H4 (cell line): ENCODE data around the gene LCP2. TPM values are rescaled to one million over a fixed set of nuclear protein-coding genes. Genes with fewer than 3 reads are reported as not detected.

Experiments
- DNase-seq: peaks from one replicate; pipeline ENCODE4 v3.0.0-alpha.2; 2015; ENCODE audit warnings: low spot score
- total RNA-seq: library from RNA; depleted of rRNA; stranded (reverse); fragments of >200 nt; shearing (Covaris generic); gene quantifications from 2 replicates; pipeline ENCODE4 v1.2.3, GENCODE V29; 2014; rRNA removed

LCP2 gene
- total RNA-seq, 1 experiment from 2014 or later: 0.68 TPM

- peak; percentile 35 for DNase-seq
Measured at GRCh38 chr5:170216257-170216864, 81.2 kb downstream of the LCP2 start.

- DNase-seq: no peak
Measured at GRCh38 chr5:170211575-170212334, 85.8 kb downstream of the LCP2 start.

GRCh38 chr5:170206958-170207357 is 90.6 kb downstream of the LCP2 start:
- DNase-seq: no peak

GRCh38 chr5:170206216-170206615 is 91.4 kb downstream of the LCP2 start:
- DNase-seq: no peak

GRCh38 chr5:170204202-170204601 is 93.4 kb downstream of the LCP2 start:
- no peak for DNase-seq

GRCh38 chr5:170202117-170202516 is 95.5 kb downstream of the LCP2 start:
- DNase-seq: no peak

GRCh38 chr5:170201311-170201710 is 96.3 kb downstream of the LCP2 start:
- no peak for DNase-seq

GRCh38 chr5:170200876-170201275 is 96.7 kb downstream of the LCP2 start:
- no peak for DNase-seq

Other genes starting within 250 kb of the LCP2 start
- not detected in 2 replicates for gene FOXI1, start 191.9 kb downstream of the LCP2 start, total RNA-seq
- gene C5orf58, start 64.8 kb downstream of the LCP2 start, total RNA-seq: not detected in 2 replicates
- gene KCNMB1, start 91.6 kb upstream of the LCP2 start, total RNA-seq: not detected in 2 replicates
- not detected in 2 replicates for gene KCNIP1, start 206.2 kb upstream of the LCP2 start, total RNA-seq